Stimulated activated naive CD4-positive, alpha-beta T cell (primary cell): ENCODE data around the gene ZNF333.

ENCODE experiments used
- DNase-seq, 6 experiments: peaks; one replicate each; lab custom pipeline; 2025; lab: John Stamatoyannopoulos, UW

Gene ZNF333

DNA sequence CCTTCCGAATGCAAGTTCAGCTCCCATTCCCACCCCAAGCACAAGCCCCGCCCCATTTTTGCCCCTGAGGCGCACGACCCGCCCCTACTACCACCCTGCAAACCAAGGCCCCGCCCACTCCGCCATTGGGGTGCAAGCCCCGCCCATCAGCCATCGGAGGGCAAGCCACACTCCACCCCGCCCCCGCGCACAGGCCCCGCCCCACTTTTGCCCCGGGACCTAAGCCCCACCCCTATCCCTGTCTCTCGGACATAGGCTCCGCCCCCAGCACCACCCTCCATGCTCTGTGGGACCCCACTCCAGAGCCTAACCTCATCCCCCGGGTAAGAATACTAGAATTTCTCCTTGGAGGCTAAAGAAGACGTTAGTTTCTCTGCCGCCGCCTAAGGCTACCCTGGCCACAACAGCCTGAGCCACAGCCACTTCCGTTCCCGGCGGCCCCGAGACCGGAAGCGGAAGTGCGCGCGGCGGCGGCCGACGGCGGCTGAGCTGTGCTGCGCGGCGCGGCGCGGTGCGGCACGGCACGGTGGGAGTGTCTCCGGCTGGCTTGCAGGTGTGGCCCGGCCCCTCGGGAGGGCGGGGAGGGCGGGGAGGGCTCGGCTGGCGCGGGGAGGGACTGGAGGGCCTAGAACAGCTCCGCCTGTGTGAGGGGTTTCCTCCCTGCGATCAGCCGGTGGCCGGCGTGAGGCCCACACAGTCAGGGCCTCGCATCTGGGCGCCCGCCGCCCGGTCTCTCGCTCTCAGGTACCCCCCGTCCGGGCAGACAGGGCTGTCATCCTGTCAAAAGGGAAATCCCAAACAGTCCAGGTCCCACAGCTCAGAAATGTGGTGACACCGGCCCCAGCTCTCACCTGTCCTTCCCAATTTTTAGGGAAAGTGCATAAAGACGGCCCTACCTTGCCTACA, at the start of gene ZNF333:
ZNF333 (plus strand) TSS at position 451 of the 906 bp plus-strand sequence. CDS start 3,444 bp downstream, outside the sequence.
- peak; percentile 93 to 99 (median 96) for DNase-seq

DNA sequence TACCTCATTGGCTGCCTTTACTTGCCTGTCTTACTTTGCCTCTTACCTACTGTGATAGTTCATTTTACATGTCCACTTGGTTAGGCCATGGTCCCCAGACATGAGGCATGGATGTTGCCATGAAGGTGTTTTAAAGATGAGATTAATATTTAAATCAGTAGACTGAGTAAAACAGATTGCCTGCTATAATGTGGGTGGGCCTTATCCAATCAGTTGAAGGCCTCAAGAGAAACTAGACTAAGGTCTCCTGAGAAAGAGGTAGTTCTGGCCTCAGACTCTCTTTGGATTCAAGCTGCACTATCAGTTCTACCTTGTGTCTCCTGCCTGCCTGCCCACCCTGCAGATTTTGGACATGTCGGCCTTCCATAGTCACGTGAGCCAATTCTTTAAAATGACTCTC, 41.3 kb upstream of the ZNF333 start:
- DNase-seq: no peak

DNA sequence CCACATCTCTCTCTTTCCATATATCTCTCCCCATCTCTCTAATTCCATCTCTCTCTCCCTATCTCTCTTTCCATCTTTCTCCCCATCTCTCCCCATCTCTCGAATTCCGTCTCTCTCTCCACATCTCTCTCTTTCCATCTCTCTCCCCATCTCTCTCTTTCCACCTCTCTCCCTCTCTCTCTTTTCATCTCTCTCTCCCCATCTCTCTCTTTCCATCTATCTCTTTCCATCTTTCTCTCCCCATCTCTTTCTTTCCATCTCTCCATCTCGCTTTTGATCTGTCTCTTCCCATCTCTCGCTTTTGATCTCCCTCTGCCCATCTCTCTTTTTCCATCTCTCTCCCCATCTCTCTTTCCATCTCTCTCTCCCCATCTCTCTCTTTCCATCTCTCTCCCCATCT, 40.8 kb upstream of the ZNF333 start:
- no peak for DNase-seq

- no peak for DNase-seq
Measured at GRCh38 chr19:14650161-14650560, 39.7 kb upstream of the ZNF333 start.

GRCh38 chr19:14654786-14655560, 34.9 kb upstream of the ZNF333 start:
- DNase-seq: no peak

DNA sequence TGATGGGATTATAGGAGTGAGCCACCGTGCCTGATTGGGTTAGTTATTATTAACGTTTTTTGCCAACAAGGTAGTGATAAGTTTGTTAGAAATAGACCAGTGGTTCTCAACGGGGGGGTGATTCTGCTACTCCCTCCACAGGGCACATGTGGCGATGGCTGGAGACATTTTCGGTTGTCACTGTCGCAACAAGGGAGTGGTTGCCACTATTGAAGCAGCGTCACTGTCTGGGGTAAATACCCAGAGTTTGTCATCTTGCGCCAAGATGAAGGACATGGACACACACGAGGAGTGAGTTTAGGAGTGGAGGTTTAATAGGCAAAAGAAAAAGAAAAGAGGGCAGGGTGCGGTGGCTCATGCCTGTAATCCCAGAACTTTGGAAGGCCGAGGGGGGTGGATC, 34.1 kb upstream of the ZNF333 start:
- no peak for DNase-seq

GRCh38 chr19:14659874-14660489, 29.9 kb upstream of the ZNF333 start:
- no peak for DNase-seq

GRCh38 chr19:14661372-14661924, 28.4 kb upstream of the ZNF333 start:
- no peak for DNase-seq

DNA sequence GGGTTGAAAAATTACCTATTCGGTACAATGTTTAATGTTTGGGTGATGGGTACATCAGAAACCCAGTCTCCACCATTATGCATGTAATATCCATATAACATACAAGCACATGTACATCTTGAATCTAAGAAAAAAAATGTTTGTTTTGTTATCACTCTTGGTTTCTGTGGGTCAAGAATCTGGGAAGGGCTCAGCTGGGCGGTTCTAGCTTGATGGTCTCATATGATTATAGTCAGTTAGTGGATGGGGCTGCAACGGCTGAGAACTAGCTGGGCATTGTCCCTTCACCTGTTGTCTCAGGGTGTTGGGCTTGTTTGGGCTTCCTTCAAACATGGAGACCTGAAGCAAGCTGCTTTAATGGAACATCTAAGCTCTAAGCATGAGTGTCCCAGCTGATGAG, 19.9 kb upstream of the ZNF333 start:
- DNase-seq: no peak

- DNase-seq: no peak
Measured at GRCh38 chr19:14670408-14670807, 19.4 kb upstream of the ZNF333 start.

GRCh38 chr19:14672188-14672872, 17.5 kb upstream of the ZNF333 start:
- no peak for DNase-seq

DNA sequence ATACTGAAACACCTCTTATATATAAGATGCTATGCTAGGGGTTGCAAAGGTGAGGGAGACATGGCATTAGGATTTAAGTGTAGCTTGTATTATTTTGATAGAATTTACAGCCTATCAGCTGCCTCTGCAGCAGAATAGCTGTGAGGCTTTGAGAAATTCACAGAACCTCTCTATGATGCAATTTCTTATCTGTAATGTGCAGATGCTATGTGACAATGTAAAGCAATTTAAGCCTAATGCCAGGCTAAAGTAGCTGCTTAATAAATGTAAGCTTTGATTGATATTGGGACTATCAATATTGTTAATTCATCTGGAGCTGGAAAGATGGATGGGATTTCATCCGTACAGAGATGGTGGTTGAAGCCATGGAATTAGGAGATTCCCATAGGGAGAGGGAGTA, 16.8 kb upstream of the ZNF333 start:
- no peak for DNase-seq

DNA sequence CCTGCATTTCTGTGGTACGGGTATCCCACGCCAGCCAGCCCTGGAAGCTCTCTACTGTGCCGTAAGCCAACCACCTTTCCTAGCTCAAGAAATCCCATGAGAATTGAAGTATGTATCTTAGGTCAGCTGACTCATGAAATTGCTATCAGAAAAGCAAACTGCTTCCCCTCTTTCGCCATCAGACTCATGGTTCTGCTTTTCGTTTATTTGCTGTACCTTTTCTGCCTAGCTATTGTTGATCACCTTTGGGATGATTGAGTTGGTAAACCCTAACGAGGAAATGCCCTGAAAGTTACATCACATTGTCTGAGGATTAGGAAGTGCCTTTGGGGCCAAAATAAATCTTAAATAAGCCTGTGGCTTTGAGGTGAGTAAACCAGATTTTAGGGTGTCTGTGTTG, 15.1 kb upstream of the ZNF333 start, which contains the start of gene ADGRE3:
ADGRE3 (minus strand) TSS at position 81 of the 400 bp plus-strand sequence; CDS start at position 7, 74 bp downstream.
- DNase-seq: no peak

- DNase-seq: no peak
Measured at GRCh38 chr19:14676762-14677161, 13.1 kb upstream of the ZNF333 start.

DNA sequence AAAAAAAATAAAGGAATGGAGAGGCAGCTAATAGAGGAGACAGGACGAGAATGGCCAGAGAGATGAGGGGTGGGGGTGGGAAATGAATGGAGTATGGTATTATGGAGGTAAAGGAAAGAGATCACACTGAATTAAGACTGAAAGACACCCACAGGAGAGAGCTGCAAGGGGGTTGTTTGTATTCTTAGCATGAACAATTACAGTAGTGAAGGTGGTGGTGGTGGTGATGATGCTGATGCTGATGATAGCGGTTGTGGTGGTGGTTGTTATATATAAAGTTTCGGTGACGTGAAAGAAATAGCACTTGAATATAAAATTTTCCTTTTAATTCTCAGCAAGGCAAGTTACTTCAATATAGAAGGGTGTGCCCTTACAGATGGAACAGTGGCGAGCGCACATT, 12.4 kb upstream of the ZNF333 start:
- DNase-seq: no peak

DNA sequence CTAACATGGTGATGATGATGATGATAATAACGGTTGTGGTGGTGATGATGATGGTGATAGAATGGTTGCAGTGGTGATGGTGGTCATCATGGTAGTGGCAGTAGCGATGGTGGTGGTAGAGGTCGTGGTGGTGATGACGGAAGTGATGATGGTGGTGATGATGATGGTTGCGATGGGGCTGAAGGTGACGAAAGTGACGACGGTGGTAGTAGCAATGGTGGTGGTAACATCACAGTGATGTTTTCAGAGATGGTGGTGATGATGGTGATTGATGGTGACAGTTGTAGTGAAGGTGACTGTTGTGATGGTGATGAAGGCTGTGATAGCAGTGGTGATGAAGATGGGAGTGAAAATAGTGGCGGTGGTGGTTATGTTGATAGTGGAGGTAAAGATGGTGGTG, 11.6 kb upstream of the ZNF333 start:
- no peak for DNase-seq

DNA sequence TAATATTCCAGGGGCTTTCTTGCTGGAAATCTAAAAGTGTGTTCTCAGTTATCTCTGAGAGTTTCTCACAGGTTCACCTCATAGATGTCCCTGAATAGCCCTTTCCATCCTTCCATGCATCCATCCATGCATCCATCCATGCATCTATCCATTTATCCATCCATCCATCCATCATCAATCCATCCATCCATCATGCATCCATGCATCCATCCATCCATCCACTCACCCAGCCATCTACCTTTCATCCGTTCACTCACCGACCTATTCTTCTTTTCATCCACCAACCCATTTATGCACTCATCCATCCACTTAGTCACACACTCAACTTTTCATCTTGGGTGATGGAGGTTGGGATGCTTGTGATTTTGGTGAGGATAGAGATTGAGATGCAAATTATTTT, 7.8 kb upstream of the ZNF333 start:
- no peak for DNase-seq

- no peak for DNase-seq
Measured at GRCh38 chr19:14683439-14683838, 6.4 kb upstream of the ZNF333 start.

DNA sequence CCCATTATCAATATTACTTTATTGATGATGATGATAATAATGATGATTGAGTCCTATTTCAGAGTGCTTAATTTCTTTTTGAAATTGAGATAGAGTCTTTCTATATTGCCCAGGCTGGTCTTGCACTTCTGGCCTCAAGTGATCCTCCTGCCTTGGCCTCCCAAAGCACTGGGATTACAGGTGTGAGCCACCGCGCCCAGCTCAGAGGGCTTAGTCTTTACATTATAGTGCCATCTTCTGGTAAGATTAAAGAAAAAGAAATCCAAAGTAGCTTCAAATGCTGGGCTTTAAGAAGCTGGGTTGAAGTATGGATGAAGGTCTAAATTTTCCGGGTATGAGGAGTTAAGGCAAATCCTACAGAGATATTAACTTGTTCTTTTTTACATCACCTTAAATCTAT, 3.4 kb upstream of the ZNF333 start:
- peak in 3 of 6 experiments; percentile 2 to 3 (median 2) for DNase-seq

DNA sequence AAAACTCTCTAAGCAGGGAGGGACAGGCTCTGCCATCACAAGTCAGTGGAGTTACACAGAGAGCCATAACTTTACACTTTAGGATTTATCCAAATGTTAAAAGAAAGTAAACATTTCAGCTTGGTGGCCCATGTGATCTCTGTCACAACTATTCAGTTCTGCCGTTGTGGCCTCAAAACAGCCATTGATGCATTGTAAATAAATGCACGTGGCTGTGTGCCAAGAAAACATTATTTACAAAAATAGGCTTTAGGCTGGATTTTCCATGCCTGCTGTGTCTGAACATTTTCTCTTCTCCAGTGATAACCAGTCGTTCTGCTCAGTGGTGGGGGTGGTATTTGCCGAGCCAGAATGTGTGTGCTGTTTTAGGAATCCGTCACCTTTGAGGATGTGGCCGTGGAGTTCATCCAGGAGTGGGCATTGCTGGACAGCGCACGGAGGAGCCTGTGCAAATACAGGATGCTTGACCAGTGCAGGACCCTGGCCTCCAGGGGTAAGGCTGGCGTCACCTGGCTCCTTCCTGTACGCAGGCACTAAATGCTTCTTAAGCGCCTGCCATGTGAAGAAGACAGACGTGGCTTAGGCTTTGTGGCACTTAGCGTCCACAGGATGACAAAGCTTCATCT, 4.9 kb downstream of the ZNF333 start:
- DNase-seq: no peak

GRCh38 chr19:14695471-14695870, 5.6 kb downstream of the ZNF333 start:
- no peak for DNase-seq
